ENCODE measurements around the gene TRAPPC14.
A peak's percentile ranks its signal among the peaks of the same experiment; 100 is the strongest.
"Not testable (repeated sequence)": the region's sequence is repeated elsewhere in the genome, so short reads cannot be mapped to it uniquely, and the experiment has no call there.

TRAPPC14 gene

GRCh38 chr7:100153708-100154535 lies 4.6 kb downstream of the TRAPPC14 start:
- no peak for DNase-seq

- DNase-seq: no peak
Observed at GRCh38 chr7:100152937-100153666, 5.4 kb downstream of the TRAPPC14 start.

GRCh38 chr7:100152404-100152803 lies 6.1 kb downstream of the TRAPPC14 start:
- peak; percentile 69 to 74 for DNase-seq

- peak; percentile 97 to 98 for DNase-seq
Observed at GRCh38 chr7:100148559-100149328, 9.8 kb downstream of the TRAPPC14 start, which contains the start of gene LAMTOR4. TSS of gene LAMTOR4 (plus strand) at chr7:100148918. CDS start at chr7:100148973, 55 bp downstream.

GRCh38 chr7:100148225-100148558 lies 10.3 kb downstream of the TRAPPC14 start:
- no peak for DNase-seq

- DNase-seq: no peak
Observed at GRCh38 chr7:100147278-100147677, 11.2 kb downstream of the TRAPPC14 start.

- not testable (repeated sequence) for DNase-seq
Observed at GRCh38 chr7:100146350-100146749, 12.2 kb downstream of the TRAPPC14 start.

GRCh38 chr7:100142461-100142860 lies 16.1 kb downstream of the TRAPPC14 start:
- no peak for DNase-seq

GRCh38 chr7:100141555-100141949 lies 17.0 kb downstream of the TRAPPC14 start:
- DNase-seq: no peak

GRCh38 chr7:100137851-100138760 lies 20.4 kb downstream of the TRAPPC14 start:
- no peak for DNase-seq

- peak; percentile 51 to 73 for DNase-seq
Observed at GRCh38 chr7:100132697-100133151, 25.8 kb downstream of the TRAPPC14 start.

GRCh38 chr7:100132126-100132525 lies 26.4 kb downstream of the TRAPPC14 start:
- no peak for DNase-seq

- DNase-seq: peak in 1 of 2 donors; percentile 88
Observed at GRCh38 chr7:100130608-100131453, 27.7 kb downstream of the TRAPPC14 start.

- not testable (repeated sequence) for DNase-seq
Observed at GRCh38 chr7:100130220-100130607, 28.3 kb downstream of the TRAPPC14 start.

GRCh38 chr7:100128637-100128963 lies 29.9 kb downstream of the TRAPPC14 start:
- DNase-seq: no peak

- DNase-seq: no peak
Observed at GRCh38 chr7:100127866-100128636, 30.5 kb downstream of the TRAPPC14 start.

- peak; percentile 69 to 94 for DNase-seq
Observed at GRCh38 chr7:100126931-100127865, 31.3 kb downstream of the TRAPPC14 start, which contains the start of gene MBLAC1. TSS of gene MBLAC1 (plus strand) at chr7:100126967. CDS start at chr7:100127396, 429 bp downstream.

GRCh38 chr7:100126239-100126930 lies 32.1 kb downstream of the TRAPPC14 start:
- no peak for DNase-seq

All from inflammatory macrophage treated with lipopolysaccharide for 1 hour (primary cell).